Upper lobe of right lung (tissue), 1 donor: Measurements from ENCODE around the gene ITPK1. TPM values are rescaled to one million over a fixed set of nuclear protein-coding genes. Genes with fewer than 3 reads are reported as not detected.

Experiments
- ATAC-seq: fragments of 200-7000 bp; cut with Tn5 transposase; one replicate; pipeline ENCODE4 v1.9.1; 2020; ENCODE audit warnings: mild to moderate bottlenecking, moderate library complexity
- DNase-seq: peaks from one replicate; pipeline ENCODE4 v3.0.0-alpha.2; 2020
- H3K27ac ChIP-seq: fragments of 200-600 bp; one replicate; pipeline ENCODE4 v1.8.0; 2022
- H3K27me3 ChIP-seq: fragments of 200-600 bp; one replicate; pipeline ENCODE4 v1.8.0; 2022; ENCODE audit warnings: mild to moderate bottlenecking
- H3K36me3 ChIP-seq: fragments of 200-600 bp; one replicate; pipeline ENCODE4 v1.8.0; 2022
- H3K4me1 ChIP-seq: fragments of 200-600 bp; one replicate; pipeline ENCODE4 v1.8.0; 2022
- H3K4me3 ChIP-seq: fragments of 200-600 bp; one replicate; pipeline ENCODE4 v1.8.0; 2022; ENCODE audit warnings: mild to moderate bottlenecking
- H3K9me3 ChIP-seq: fragments of 200-600 bp; one replicate; pipeline ENCODE4 v1.8.0; 2022
- intact Hi-C: fragments of 100-400 bp; cut with DNase I; formaldehyde crosslinking; loops from one replicate; pipeline ENCODE4 v1.11.0; 2022
- total RNA-seq: library from RNA; stranded (reverse); fragmentation: NEBNext Ultra II Directional; extraction: Animal tissue kit (Norgen Biotek cat#: 25700); gene quantifications from one replicate; pipeline ENCODE4 v1.2.1, GENCODE V29; 2021
- TF ChIP-seq, protein P1 (sequence below): fragments of 200-600 bp; IDR thresholded peaks from one replicate; pipeline ENCODE4 v1.8.0; 2022; ENCODE audit warnings: antibody characterized with exemption
- donor health status: DM: no; HTN: yes; CAD: no; lungs with severe emphysema.

ITPK1 gene
- total RNA-seq, 1 donor from 2014 or later: 96.9 TPM

DNA sequence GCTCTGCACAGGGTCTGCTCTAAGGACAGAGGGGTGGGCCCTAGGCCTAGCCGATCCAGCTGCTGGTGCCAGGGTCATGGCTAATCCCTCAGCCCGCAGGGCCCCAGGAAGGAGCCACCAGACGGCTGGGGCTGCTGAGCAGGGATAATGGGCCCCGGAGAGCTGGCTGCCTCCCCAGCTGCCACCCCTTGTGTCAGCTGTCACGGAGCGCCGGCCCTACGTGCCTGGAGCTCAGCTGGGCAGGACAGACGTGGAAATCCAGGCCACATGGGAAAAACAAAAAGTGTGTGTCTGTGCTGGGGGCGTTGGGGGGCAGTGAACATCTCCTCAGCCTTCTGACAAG, 156.6 kb downstream of the ITPK1 start:
- no peak for DNase-seq
- H3K36me3 ChIP-seq: peaks cover 42% of the 10 kb centered on the region

DNA sequence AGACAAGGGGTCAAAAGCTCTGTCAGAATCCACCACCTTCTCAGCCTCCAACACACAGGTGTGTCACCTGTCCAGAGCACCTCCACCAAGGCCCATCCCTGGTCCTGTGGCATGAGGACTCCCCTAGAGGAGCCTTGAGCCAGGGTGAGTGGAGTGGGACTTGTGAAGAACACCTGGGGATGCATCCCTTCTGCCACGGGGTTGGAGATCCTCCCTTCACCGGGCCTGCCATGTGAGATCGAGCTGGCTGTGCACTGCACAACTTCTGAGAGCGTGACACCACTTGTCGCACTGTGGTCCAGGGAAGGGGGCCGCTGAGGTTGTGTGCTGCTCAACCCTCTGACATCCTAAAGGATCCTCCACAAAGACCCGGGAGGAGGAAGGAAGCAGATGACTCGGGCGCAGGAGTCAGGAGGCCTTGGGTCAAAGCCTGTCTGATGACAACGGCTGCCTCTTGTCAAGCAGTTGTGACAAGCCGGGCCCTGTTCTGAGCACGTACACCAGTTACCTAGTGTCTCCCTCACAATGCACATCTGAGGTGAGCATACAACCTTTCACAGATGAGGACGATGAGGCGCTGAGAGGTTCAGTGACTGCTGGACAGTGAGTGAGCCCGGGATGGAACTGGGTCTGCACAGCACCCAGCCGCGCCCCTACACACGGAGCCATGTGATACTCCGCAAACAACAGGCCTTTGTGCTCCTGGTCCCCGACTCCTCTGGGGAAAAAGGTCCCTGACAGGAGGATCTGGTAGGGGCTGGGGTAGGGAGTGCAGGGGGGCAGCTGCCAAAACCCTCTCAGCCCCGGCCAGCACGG, 157.1 kb downstream of the ITPK1 start:
- intact Hi-C loops: loop anchor here (10.0 kb wide), 1 partner anchor 176 kb away; no protein-coding TSS in a partner anchor
- Histone ChIP-seq H3K27ac (no peak overlapping the region), H3K27me3 (no peaks in the 10 kb centered on the region), H3K4me3 (no peak overlapping the region), H3K9me3 (no peaks in the 10 kb centered on the region), H3K4me1 (peaks cover 4% of the 10 kb centered on the region), H3K36me3 (peaks cover 42% of the 10 kb centered on the region)
- TF ChIP-seq, protein P1, sequence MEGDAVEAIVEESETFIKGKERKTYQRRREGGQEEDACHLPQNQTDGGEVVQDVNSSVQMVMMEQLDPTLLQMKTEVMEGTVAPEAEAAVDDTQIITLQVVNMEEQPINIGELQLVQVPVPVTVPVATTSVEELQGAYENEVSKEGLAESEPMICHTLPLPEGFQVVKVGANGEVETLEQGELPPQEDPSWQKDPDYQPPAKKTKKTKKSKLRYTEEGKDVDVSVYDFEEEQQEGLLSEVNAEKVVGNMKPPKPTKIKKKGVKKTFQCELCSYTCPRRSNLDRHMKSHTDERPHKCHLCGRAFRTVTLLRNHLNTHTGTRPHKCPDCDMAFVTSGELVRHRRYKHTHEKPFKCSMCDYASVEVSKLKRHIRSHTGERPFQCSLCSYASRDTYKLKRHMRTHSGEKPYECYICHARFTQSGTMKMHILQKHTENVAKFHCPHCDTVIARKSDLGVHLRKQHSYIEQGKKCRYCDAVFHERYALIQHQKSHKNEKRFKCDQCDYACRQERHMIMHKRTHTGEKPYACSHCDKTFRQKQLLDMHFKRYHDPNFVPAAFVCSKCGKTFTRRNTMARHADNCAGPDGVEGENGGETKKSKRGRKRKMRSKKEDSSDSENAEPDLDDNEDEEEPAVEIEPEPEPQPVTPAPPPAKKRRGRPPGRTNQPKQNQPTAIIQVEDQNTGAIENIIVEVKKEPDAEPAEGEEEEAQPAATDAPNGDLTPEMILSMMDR: no peak
- no peak for DNase-seq
- ATAC-seq: no peak

More for the DNA sequence above, 156.6 kb downstream of the ITPK1 start:
- no peaks in the 10 kb centered on the region for H3K9me3 ChIP-seq
- TF ChIP-seq, protein P1: no peak
- intact Hi-C loops: loop anchor here (10.0 kb wide), 1 partner anchor 176 kb away; no protein-coding TSS in a partner anchor
- H3K27ac ChIP-seq: no peak overlapping the region
- ATAC-seq: no peak
- H3K27me3 ChIP-seq: no peaks in the 10 kb centered on the region
- no peak overlapping the region for H3K4me3 ChIP-seq
- H3K4me1 ChIP-seq: peaks cover 10% of the 10 kb centered on the region

DNA sequence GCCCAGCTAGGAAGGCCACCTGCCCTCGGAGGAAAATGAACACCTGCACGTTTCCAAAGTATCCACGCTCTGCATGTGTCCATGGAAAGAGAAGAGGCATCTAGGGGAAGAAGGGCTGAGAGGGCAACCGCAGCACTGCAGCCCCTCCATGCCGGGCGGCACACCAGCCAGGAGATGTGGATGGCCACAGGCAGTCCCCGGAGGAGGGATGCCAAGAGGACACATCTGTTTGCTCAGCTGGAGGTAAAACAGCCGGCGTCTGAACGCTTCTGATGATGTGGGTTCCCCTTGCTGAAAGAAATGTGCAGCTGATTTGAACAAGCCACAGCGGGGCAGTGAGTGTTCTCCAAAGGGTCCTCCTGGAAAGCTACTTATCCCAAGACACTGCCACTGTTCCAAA, 158.8 kb downstream of the ITPK1 start:
- ATAC-seq (no peak), DNase-seq (no peak)
- TF ChIP-seq, protein P1: no peak
- Histone ChIP-seq H3K4me1 (no peaks in the 10 kb centered on the region), H3K9me3 (no peaks in the 10 kb centered on the region), H3K36me3 (peaks cover 38% of the 10 kb centered on the region), H3K27me3 (no peaks in the 10 kb centered on the region), H3K27ac (no peak overlapping the region), H3K4me3 (no peak overlapping the region)
- intact Hi-C loops: loop anchor here (10.0 kb wide), 1 partner anchor 178 kb away; no protein-coding TSS in a partner anchor

DNA sequence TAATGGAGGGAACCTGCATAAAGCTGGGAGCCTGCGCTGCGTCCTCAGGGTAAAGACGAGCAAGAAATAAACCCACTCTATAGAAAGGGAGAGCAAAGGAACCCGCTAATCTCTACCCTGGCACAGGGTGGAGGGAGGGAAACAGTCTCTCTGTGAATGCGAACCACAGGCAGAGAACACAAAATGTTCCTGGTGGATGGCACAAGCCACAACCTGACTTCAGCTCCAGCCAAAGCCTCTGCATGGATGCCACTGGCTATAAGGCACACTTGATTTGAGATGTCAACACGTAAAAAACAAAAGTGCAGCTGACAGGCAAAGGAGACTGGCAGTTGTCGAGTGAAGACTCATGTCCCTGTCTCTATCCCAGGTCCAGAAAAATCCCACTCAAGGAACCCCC, 160.3 kb downstream of the ITPK1 start:
- no peak overlapping the region for H3K4me3 ChIP-seq
- ATAC-seq: no peak
- TF ChIP-seq, protein P1: no peak
- H3K4me1 ChIP-seq: no peaks in the 10 kb centered on the region
- H3K9me3 ChIP-seq: no peaks in the 10 kb centered on the region
- H3K27ac ChIP-seq: no peak overlapping the region
- intact Hi-C loops: loop anchor here (10.0 kb wide), 1 partner anchor 179 kb away; no protein-coding TSS in a partner anchor
- no peak for DNase-seq
- no peaks in the 10 kb centered on the region for H3K27me3 ChIP-seq
- peaks cover 48% of the 10 kb centered on the region for H3K36me3 ChIP-seq

DNA sequence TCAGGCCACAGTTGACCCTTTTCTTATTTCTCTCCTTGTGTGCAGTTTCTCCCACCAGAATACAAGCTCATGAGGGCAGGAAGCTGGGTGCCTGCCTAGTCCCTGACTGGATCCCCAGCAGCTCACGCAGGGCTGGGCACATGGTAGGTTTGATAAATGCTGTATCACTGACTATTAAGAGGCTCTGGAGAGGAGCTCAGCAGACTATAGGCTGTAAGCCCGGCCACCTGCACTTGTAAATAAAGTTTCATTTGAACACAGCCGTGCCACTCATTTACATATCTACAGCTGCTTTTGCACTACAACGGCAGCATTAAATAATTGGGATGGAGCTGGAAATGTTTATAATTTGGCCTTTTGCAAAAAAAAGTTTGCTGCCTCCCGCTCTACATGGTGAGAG, 160.8 kb downstream of the ITPK1 start:
- DNase-seq: no peak
- no peak overlapping the region for H3K27ac ChIP-seq
- ATAC-seq: no peak
- no peak overlapping the region for H3K4me3 ChIP-seq
- no peaks in the 10 kb centered on the region for H3K27me3 ChIP-seq
- H3K4me1 ChIP-seq: no peaks in the 10 kb centered on the region
- no peaks in the 10 kb centered on the region for H3K9me3 ChIP-seq
- intact Hi-C loops: loop anchor here (10.0 kb wide), 1 partner anchor 180 kb away; no protein-coding TSS in a partner anchor
- TF ChIP-seq, protein P1: no peak
- peaks cover 53% of the 10 kb centered on the region for H3K36me3 ChIP-seq
